HEK293T (cell line): ENCODE results near the gene SULT6B1.
A peak's percentile ranks its signal among the peaks of the same experiment; 100 is the strongest.

Experiments used
- CTCF ChIA-PET: fragments of 350-600 bp; formaldehyde crosslinking; extraction: SDS; loops from one replicate; lab custom pipeline; 2021; ENCODE audit warnings: antibody characterized with exemption, inconsistent platforms; lab: Yijun Ruan, JAX
- POLR2A ChIA-PET: fragments of 350-600 bp; formaldehyde crosslinking; extraction: SDS; loops from one replicate; lab custom pipeline; 2020; ENCODE audit warnings: antibody characterized with exemption, inconsistent platforms; lab: Yijun Ruan, JAX
- DNase-seq: peaks from one replicate; pipeline ENCODE4 v3.0.0; 2012; ENCODE audit warnings: mixed read lengths; ENCODE audit errors: extremely low spot score
- ARNT ChIP-seq: fragments of 450-650 bp; IDR thresholded peaks from 2 replicates; pipeline ENCODE4 v1.6.1; 2017; ENCODE audit warnings: mild to moderate bottlenecking
- BHLHE40 ChIP-seq: fragments of 450-650 bp; IDR thresholded peaks from 2 replicates; pipeline ENCODE4 v1.6.1; 2016; ENCODE audit warnings: mild to moderate bottlenecking, moderate library complexity, borderline replicate concordance
- CTBP1 ChIP-seq: fragments of 450-650 bp; IDR thresholded peaks from 2 replicates; pipeline ENCODE4 v1.6.1; 2016; ENCODE audit warnings: borderline replicate concordance
- ELF4 ChIP-seq: fragments of 450-650 bp; IDR thresholded peaks from 2 replicates; pipeline ENCODE4 v1.6.1; 2017; ENCODE audit warnings: antibody characterized with exemption
- FOXA1 ChIP-seq: fragments of 450-650 bp; IDR thresholded peaks from 2 replicates; pipeline ENCODE4 v1.6.1; 2016; ENCODE audit warnings: mild to moderate bottlenecking
- FOXK2 ChIP-seq: fragments of 450-650 bp; IDR thresholded peaks from 2 replicates; pipeline ENCODE4 v1.6.1; 2016; ENCODE audit warnings: mild to moderate bottlenecking
- FOXM1 ChIP-seq: fragments of 450-650 bp; IDR thresholded peaks from 2 replicates; pipeline ENCODE4 v1.6.1; 2017; ENCODE audit warnings: mild to moderate bottlenecking, borderline replicate concordance
- HDGF ChIP-seq: fragments of 450-650 bp; IDR thresholded peaks from 2 replicates; pipeline ENCODE4 v1.6.1; 2017; ENCODE audit warnings: antibody characterized with exemption, borderline replicate concordance
- L3MBTL2 ChIP-seq: fragments of 450-650 bp; conservative IDR thresholded peaks from 2 replicates; pipeline ENCODE4 v1.6.1; 2016; ENCODE audit warnings: mild to moderate bottlenecking
- LEF1 ChIP-seq: fragments of 450-650 bp; IDR thresholded peaks from 2 replicates; pipeline ENCODE4 v1.6.1; 2017; ENCODE audit warnings: mild to moderate bottlenecking, borderline replicate concordance
- NFRKB ChIP-seq: fragments of 450-650 bp; IDR thresholded peaks from 2 replicates; pipeline ENCODE4 v1.6.1; 2016; ENCODE audit warnings: mild to moderate bottlenecking, moderate library complexity
- SP1 ChIP-seq: fragments of 450-650 bp; IDR thresholded peaks from 2 replicates; pipeline ENCODE4 v1.6.1; 2017
- SUZ12 ChIP-seq: fragments of 450-650 bp; IDR thresholded peaks from 2 replicates; pipeline ENCODE4 v1.6.1; 2016; ENCODE audit warnings: mild to moderate bottlenecking
- TARDBP ChIP-seq: fragments of 450-650 bp; IDR thresholded peaks from 2 replicates; pipeline ENCODE4 v1.6.1; 2016
- ZNF384 ChIP-seq: fragments of 450-650 bp; IDR thresholded peaks from 2 replicates; pipeline ENCODE4 v1.6.1; 2016
- TF ChIP-seq, protein P1 (sequence below): fragments of 450-650 bp; IDR thresholded peaks from 2 replicates; pipeline ENCODE4 v1.6.1; 2016

The SULT6B1 gene

GRCh38 chr2:37192551-37192950 is 4.1 kb upstream of the SULT6B1 start:
- DNase-seq: no peak
- ChIA-PET POLR2A (interaction anchor here (0.8 kb wide), 1 partner anchor 9 kb away, joined by 3 read pairs; no protein-coding TSS in a partner anchor), CTCF (interaction anchor here (0.7 kb wide), 1 partner anchor 25 kb away, joined by 5 read pairs; no protein-coding TSS in a partner anchor)
- TF ChIP-seq ELF4: no peak
- TF ChIP-seq LEF1: no peak
- no peak for TF ChIP-seq BHLHE40
- TF ChIP-seq FOXK2: no peak
- TF ChIP-seq L3MBTL2: no peak
- TF ChIP-seq ZNF384: no peak
- TF ChIP-seq CTBP1: no peak
- no peak for TF ChIP-seq SP1
- TF ChIP-seq HDGF: no peak
- TF ChIP-seq NFRKB: no peak
- TF ChIP-seq FOXM1: no peak
- no peak for TF ChIP-seq ARNT
- no peak for TF ChIP-seq SUZ12
- no peak for TF ChIP-seq FOXA1
- TF ChIP-seq TARDBP: no peak
- TF ChIP-seq, protein P1, sequence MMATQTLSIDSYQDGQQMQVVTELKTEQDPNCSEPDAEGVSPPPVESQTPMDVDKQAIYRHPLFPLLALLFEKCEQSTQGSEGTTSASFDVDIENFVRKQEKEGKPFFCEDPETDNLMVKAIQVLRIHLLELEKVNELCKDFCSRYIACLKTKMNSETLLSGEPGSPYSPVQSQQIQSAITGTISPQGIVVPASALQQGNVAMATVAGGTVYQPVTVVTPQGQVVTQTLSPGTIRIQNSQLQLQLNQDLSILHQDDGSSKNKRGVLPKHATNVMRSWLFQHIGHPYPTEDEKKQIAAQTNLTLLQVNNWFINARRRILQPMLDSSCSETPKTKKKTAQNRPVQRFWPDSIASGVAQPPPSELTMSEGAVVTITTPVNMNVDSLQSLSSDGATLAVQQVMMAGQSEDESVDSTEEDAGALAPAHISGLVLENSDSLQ: no peak

GRCh38 chr2:37191747-37192146 is 3.3 kb upstream of the SULT6B1 start:
- POLR2A ChIA-PET: interaction anchor here (1.0 kb wide), 1 partner anchor 10 kb away, joined by 3 read pairs; no protein-coding TSS in a partner anchor
- CTCF ChIA-PET: no interaction called here
- DNase-seq: no peak
- TF ChIP-seq ELF4: no peak
- no peak for TF ChIP-seq SP1
- no peak for TF ChIP-seq CTBP1
- TF ChIP-seq LEF1: no peak
- no peak for TF ChIP-seq ZNF384
- TF ChIP-seq SUZ12: no peak
- TF ChIP-seq TARDBP: no peak
- TF ChIP-seq HDGF: no peak
- TF ChIP-seq ARNT: no peak
- TF ChIP-seq L3MBTL2: no peak
- TF ChIP-seq FOXA1: no peak
- TF ChIP-seq FOXM1: no peak

DNA sequence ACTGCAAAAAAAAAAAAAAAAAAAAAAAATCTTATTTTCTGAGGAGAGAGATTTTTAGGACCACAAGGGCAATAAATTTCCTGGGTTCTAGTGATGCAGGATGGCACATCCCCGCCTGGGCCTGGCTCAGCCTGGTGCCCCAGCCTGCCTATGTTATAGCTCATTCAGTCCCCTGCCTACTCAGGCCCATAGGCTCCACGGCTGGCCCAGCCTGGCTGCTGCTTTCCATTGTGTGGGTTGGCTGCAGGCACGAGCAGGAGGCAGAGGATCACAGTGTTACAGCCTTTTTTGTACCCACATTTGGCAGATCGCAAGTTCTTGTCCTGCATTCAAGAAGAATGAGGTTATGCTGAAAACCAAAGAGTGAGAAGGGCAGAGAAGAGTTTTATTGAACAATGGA is 2.8 kb upstream of the SULT6B1 start:
- ChIA-PET POLR2A (interaction anchor here (1.0 kb wide), 1 partner anchor 9 kb away, joined by 3 read pairs; no protein-coding TSS in a partner anchor), CTCF (no interaction called here)
- TF ChIP-seq SUZ12: no peak
- DNase-seq: no peak

DNA sequence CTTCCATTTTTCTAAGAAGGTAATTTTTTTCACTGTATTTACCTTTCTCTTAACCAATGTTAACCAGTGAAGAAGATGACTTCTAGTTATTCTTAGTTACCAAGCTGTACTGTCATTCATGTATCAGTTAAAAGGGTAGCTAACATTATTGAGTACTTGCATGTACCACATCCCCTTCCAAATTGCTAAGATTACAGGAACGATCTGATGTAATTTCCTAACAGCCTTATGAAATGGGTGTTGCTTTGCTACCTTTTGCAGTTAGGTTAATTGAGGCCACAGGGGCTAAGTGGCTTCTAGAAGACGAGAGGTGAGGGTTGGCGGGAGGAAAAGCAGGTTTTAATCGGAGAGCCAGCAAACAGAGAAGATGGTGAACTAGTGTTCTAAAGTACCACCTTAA is 1.8 kb upstream of the SULT6B1 start:
- POLR2A ChIA-PET: interaction anchor here (1.6 kb wide), 1 partner anchor 32 kb away, joined by 3 read pairs; no protein-coding TSS in a partner anchor
- DNase-seq: no peak
- TF ChIP-seq CTBP1: no peak
- no peak for TF ChIP-seq HDGF
- no peak for TF ChIP-seq NFRKB
- TF ChIP-seq ZNF384: no peak
- TF ChIP-seq BHLHE40: no peak
- TF ChIP-seq LEF1: no peak
- CTCF ChIA-PET: interaction anchor here (0.6 kb wide), 1 partner anchor 15 kb away, joined by 5 read pairs; no protein-coding TSS in a partner anchor

DNA sequence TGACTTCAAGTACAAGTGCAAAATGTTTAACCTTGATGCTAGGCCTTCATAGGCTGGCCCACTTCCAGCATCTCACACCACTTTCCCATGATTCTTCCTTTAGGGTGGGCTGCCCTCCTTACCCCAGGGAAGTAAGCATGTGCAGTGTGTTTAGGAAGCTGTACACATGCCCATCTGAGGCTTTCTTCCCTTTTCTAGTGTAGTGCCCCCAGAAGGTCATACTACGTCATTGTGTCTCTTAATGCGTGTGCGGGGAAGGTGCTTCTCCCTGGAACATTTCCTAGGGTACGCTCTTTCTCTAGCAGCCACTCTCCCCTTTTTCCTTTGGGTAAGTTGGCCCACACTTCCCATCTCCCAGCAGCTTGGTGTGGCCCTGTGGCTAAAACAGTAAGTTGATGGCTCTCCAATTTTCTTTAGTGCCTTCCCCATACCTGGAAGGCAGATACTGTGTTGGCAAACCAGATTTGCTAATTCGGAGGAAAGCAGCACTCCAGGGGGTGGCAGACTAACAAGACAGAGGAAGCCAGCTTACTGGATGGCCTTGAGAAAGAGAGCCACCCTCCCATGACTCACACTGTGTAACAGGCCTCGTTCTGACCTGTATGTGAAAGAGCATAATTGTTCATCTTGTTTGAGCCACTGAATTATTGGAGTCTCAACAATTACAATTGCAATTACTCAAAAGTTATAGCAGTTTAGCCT is 1.1 kb upstream of the SULT6B1 start:
- TF ChIP-seq FOXM1 (no peak), FOXA1 (no peak), ZNF384 (no peak), CTBP1 (no peak), HDGF (no peak), ELF4 (no peak), NFRKB (no peak), SUZ12 (no peak), BHLHE40 (no peak), ARNT (no peak), SP1 (no peak), L3MBTL2 (no peak), FOXK2 (no peak)
- TF ChIP-seq, protein P1: no peak
- POLR2A ChIA-PET: interaction anchor here (1.6 kb wide), 1 partner anchor 32 kb away, joined by 3 read pairs; no protein-coding TSS in a partner anchor
- CTCF ChIA-PET: no interaction called here
- no peak for DNase-seq

GRCh38 chr2:37181726-37182684 is 6.5 kb downstream of the SULT6B1 start:
- TF ChIP-seq NFRKB (no peak), ELF4 (peak; percentile 62; the same call in 1 of the 2 replicates)
- ChIA-PET CTCF (interaction anchor here (1.1 kb wide), 1 partner anchor 233 kb away, joined by 3 read pairs; no protein-coding TSS in a partner anchor), POLR2A (interaction anchor here (0.6 kb wide), 1 partner anchor 9 kb away, joined by 3 read pairs; no protein-coding TSS in a partner anchor)
- no peak for DNase-seq
